C4-2B (cell line): Measurements from ENCODE around the gene SPSB1.

Source experiments
- ZFX ChIP-seq: fragments of 450-650 bp; IDR thresholded peaks from 2 replicates; pipeline ENCODE4 v1.6.1; 2017
- TF ChIP-seq, protein P1 (sequence below): fragments of 450-650 bp; conservative IDR thresholded peaks from 2 replicates; pipeline ENCODE4 v1.5.1; 2017; ENCODE audit warnings: mild to moderate bottlenecking

DNA sequence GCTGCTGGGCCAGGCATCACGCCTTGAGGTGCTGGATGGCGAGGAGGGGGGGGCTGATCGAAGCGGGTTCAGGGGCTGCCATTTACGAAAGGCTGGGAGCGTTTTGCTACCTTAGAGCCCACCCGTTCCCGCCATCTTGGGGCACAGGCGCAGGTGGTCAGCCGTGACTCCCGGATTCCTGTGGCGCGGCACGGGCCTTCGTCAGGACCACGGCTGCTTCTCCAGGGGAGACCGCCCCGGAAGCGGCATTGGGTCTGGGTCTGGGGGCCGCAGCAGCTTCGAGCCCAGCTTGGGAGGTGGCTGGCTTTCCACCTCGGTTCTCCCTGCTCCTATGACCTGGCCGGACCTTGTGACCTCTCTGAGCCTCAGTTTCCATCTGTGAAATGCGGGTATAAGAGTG, 23.8 kb downstream of the SPSB1 start:
- TF ChIP-seq, protein P1, sequence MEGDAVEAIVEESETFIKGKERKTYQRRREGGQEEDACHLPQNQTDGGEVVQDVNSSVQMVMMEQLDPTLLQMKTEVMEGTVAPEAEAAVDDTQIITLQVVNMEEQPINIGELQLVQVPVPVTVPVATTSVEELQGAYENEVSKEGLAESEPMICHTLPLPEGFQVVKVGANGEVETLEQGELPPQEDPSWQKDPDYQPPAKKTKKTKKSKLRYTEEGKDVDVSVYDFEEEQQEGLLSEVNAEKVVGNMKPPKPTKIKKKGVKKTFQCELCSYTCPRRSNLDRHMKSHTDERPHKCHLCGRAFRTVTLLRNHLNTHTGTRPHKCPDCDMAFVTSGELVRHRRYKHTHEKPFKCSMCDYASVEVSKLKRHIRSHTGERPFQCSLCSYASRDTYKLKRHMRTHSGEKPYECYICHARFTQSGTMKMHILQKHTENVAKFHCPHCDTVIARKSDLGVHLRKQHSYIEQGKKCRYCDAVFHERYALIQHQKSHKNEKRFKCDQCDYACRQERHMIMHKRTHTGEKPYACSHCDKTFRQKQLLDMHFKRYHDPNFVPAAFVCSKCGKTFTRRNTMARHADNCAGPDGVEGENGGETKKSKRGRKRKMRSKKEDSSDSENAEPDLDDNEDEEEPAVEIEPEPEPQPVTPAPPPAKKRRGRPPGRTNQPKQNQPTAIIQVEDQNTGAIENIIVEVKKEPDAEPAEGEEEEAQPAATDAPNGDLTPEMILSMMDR, result no peak
- TF ChIP-seq ZFX, result no peak
